Right lobe of liver (tissue), 4 donors: ENCODE results near the gene OBP2B.

ENCODE experiments used
- POLR2A ChIP-seq: fragments of 450-650 bp; IDR thresholded peaks from one replicate; pipeline ENCODE4 v1.6.1; 2017; ENCODE audit warnings: antibody characterized with exemption, mild to moderate bottlenecking
- TF ChIP-seq, protein P1 (sequence below), 4 donors: fragments of 200-600 bp in 3 of 4; fragments of 450-650 bp in 1 of 4; IDR thresholded peaks; one replicate each; pipeline versions ENCODE4 v1.5.1 to v1.8.0; 2016 to 2022; ENCODE audit warnings: antibody characterized with exemption in 4 of 4, mild to moderate bottlenecking in 2 of 4
- donor health status: DM: no; HTN: no; CAD: no.
- donor health status: DM: no; HTN: no; CAD: no.
- donor health status: DM: no; HTN: yes; CAD: no.

DNA sequence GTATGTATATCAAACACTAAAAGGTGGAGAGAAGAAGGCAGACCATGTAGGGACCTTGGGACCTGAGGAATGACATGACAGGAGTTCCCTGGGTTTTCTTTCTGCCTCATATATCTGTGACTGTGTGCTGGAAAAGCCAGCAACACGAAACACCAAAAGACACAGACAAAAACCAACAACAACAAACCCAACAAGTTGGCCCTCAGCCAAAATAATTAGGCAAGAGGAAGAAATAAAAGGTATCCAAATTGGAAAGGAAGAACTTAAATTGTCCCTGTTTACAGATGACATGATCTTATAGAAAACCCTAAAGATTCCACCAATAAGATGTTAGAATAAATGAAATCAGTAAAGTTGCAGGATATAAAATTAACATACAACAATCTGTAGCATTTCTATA, 44.2 kb upstream of the OBP2B start:
- TF ChIP-seq, protein P1, sequence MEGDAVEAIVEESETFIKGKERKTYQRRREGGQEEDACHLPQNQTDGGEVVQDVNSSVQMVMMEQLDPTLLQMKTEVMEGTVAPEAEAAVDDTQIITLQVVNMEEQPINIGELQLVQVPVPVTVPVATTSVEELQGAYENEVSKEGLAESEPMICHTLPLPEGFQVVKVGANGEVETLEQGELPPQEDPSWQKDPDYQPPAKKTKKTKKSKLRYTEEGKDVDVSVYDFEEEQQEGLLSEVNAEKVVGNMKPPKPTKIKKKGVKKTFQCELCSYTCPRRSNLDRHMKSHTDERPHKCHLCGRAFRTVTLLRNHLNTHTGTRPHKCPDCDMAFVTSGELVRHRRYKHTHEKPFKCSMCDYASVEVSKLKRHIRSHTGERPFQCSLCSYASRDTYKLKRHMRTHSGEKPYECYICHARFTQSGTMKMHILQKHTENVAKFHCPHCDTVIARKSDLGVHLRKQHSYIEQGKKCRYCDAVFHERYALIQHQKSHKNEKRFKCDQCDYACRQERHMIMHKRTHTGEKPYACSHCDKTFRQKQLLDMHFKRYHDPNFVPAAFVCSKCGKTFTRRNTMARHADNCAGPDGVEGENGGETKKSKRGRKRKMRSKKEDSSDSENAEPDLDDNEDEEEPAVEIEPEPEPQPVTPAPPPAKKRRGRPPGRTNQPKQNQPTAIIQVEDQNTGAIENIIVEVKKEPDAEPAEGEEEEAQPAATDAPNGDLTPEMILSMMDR (IDR thresholded peaks at IDR 0.05), result no peak
- no peak for TF ChIP-seq POLR2A
